ENCODE data around the gene PGAM1.

GRCh38 chr10:97384641-97385040, 41.4 kb upstream of the PGAM1 start:
- TF ChIP-seq GATA2 (IDR thresholded peaks at IDR 0.05; ENCODE audit: low read depth, low read length) (no peak), GATA3 (IDR thresholded peaks at IDR 0.05; ENCODE audit: low read depth, low read length) (no peak)

Data from SH-SY5Y (cell line).